Retinal pigment epithelial cell (primary cell): ENCODE measurements around the gene SH2D1B.

Experiments used
- DNase-seq: peaks from one replicate; pipeline ENCODE4 v3.0.0-alpha.2; 2010; ENCODE audit warnings: low read depth
- H3K4me3 ChIP-seq: 2 replicates; pipeline ENCODE4 v1.5.1; 2011; ENCODE audit warnings: mild to moderate bottlenecking, low read length, control low read depth, moderate library complexity
- CTCF ChIP-seq: conservative IDR thresholded peaks from 2 replicates; pipeline ENCODE4 v1.5.1; 2011; ENCODE audit warnings: low read depth, low read length, control low read depth, inconsistent platforms

Gene SH2D1B

GRCh38 chr1:162380061-162380846, 31.7 kb downstream of the SH2D1B start:
- no peak overlapping the region for H3K4me3 ChIP-seq
- TF ChIP-seq CTCF: no peak
- DNase-seq: no peak

DNA sequence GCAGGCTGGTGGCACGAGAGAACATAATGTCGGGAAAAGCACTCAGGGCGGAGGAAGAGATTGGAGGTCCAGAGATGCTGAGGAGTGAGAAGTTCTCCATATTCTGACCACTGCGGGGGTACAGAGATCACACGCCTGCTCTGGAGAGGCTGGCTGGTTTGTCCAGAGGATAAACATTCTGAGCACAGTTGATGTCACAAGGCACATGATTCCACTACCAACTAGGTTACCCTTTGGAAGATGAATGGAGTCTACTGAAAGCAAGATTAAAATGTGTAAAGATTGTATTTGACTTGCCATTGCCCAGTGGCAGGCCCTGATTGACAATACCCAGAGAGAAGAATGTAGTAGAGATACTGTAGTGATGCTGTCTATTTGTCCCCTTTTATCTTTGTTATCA, 35.2 kb downstream of the SH2D1B start, which contains the start of gene SPATA46:
Gene SPATA46 (minus strand): TSS at position 164 of the 400 bp plus-strand sequence. CDS start 64 bp downstream, at position 100.
- TF ChIP-seq CTCF: no peak
- DNase-seq: no peak
- no peak within 1 kb of the TSS for H3K4me3 ChIP-seq

DNA sequence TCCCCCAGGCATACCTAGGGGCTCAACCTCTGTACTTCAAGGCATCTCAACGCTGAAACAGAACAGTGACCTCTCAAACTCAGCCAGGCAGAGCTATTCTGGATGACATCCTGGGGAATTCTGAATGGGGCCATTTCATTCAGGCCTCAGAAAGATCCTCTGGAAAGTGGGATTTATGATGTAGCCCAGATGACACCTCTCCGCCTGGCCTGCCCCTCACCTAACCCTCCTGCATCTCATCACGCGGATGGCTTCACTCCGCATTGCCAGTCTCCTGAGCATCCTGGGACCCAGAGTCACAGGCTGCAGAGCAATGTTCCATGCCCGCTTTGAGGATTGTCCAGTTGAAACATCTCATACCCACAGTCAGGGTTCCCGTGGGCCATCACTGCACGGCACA, 36.5 kb downstream of the SH2D1B start:
- H3K4me3 ChIP-seq: no peak overlapping the region
- DNase-seq: no peak
- TF ChIP-seq CTCF: no peak

GRCh38 chr1:162374406-162374805, 37.5 kb downstream of the SH2D1B start:
- H3K4me3 ChIP-seq: no peak overlapping the region
- TF ChIP-seq CTCF: no peak
- DNase-seq: no peak

DNA sequence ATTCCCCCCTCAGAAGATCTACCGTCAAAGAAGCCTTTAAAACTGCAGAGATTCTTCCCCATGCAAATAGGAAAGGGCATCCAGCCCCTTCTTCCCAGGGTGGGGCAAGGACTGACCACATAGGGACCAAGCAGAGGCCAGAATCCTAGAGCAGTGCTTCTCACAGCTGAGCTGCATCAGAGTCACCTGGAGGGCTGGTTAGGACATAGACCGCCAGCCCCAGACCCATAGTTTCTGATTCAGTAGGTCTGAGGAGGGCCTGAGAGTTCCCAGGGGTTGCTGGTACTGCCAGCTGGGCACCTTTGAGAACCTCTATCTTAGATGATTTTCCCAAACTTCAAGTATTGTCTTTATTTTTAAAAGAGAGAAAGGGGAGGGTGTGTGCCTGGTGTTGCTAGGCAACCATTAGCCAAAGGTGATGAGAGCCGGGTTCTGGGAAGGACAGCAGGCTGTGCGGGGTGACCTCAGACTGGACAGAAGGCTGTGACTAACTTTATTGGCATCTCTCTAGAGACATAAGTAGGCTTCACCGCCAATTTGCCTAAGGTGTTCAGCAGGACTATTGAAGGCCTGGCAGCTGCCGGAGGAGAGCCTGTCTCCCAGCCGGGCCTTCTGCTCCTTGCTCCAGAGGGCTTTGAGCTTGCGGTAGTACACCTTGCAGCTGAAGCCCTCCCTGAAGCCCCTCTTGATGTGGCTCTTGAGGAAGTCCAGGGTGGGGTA, 38.2 kb downstream of the SH2D1B start:
- no peak for DNase-seq
- TF ChIP-seq CTCF: no peak
- no peak overlapping the region for H3K4me3 ChIP-seq

- no peak for DNase-seq
- TF ChIP-seq CTCF: no peak
- H3K4me3 ChIP-seq: no peak overlapping the region
Measured at GRCh38 chr1:162373072-162373427, 38.9 kb downstream of the SH2D1B start.
